Brain pericyte (primary cell): ENCODE results near the gene SOD3.

ENCODE experiments used
- DNase-seq: peaks from one replicate; pipeline ENCODE4 v3.0.0-alpha.2; 2012; ENCODE audit warnings: low read depth, low spot score

SOD3 gene

GRCh38 chr4:24794916-24795665 lies at the start of gene SOD3:
SOD3 (plus strand) TSS chr4:24795573; CDS start chr4:24799522, 3,949 bp downstream.
- no peak for DNase-seq

- DNase-seq = no peak
These were observed 48.0 kb upstream of the SOD3 start for GRCh38 chr4:24747234-24747975.

- DNase-seq = no peak
These were observed 47.4 kb upstream of the SOD3 start for GRCh38 chr4:24748023-24748422.

- DNase-seq = no peak
These were observed 46.5 kb upstream of the SOD3 start for GRCh38 chr4:24748758-24749350.

- DNase-seq = no peak
These were observed 45.3 kb upstream of the SOD3 start for GRCh38 chr4:24750106-24750505.

GRCh38 chr4:24751926-24752539 lies 43.3 kb upstream of the SOD3 start:
- DNase-seq = no peak

- no peak for DNase-seq
These were observed 41.9 kb upstream of the SOD3 start for GRCh38 chr4:24753519-24753918.

- DNase-seq = no peak
These were observed 40.8 kb upstream of the SOD3 start for GRCh38 chr4:24754571-24754970.

- no peak for DNase-seq
These were observed 31.6 kb upstream of the SOD3 start for GRCh38 chr4:24763631-24764297.

GRCh38 chr4:24764345-24764744 lies 31.0 kb upstream of the SOD3 start:
- no peak for DNase-seq

GRCh38 chr4:24765376-24765988 lies 29.9 kb upstream of the SOD3 start:
- DNase-seq = no peak

- DNase-seq = no peak
These were observed 27.4 kb upstream of the SOD3 start for GRCh38 chr4:24768006-24768405.

- no peak for DNase-seq
These were observed 26.8 kb upstream of the SOD3 start for GRCh38 chr4:24768604-24769003.

GRCh38 chr4:24769571-24769970 lies 25.8 kb upstream of the SOD3 start:
- no peak for DNase-seq

- DNase-seq = peak; percentile 80
These were observed 25.3 kb upstream of the SOD3 start for GRCh38 chr4:24770032-24770584.

- no peak for DNase-seq
These were observed 24.7 kb upstream of the SOD3 start for GRCh38 chr4:24770667-24771066.

GRCh38 chr4:24771241-24771640 lies 24.1 kb upstream of the SOD3 start:
- DNase-seq = no peak

- DNase-seq = no peak
These were observed 23.2 kb upstream of the SOD3 start for GRCh38 chr4:24772061-24772705.

- DNase-seq = no peak
These were observed 22.4 kb upstream of the SOD3 start for GRCh38 chr4:24772952-24773351.

GRCh38 chr4:24774452-24774851 lies 20.9 kb upstream of the SOD3 start:
- DNase-seq = no peak
